HepG2 (cell line): ENCODE results near the gene CTRB2. TPM values are rescaled to one million over a fixed set of nuclear protein-coding genes. Genes with fewer than 3 reads are reported as not detected.

Experiments
- BHLHE40 ChIP-seq: IDR thresholded peaks from 2 replicates; pipeline ENCODE4 v1.6.1; 2011; ENCODE audit warnings: low read length, improper control_type of control experiment
- FOXO1 ChIP-seq: sonication (generic); formaldehyde crosslinking; IDR thresholded peaks from 2 replicates; pipeline ENCODE4 v1.4.0; 2020; ENCODE audit warnings: missing genetic modification reagents
- HIVEP1 ChIP-seq: sonication (generic); formaldehyde crosslinking; IDR thresholded peaks from 2 replicates; pipeline ENCODE4 v1.4.0; 2020; ENCODE audit warnings: mild to moderate bottlenecking, missing genetic modification reagents
- HMGXB3 ChIP-seq: sonication (generic); formaldehyde crosslinking; IDR thresholded peaks from 2 replicates; pipeline ENCODE4 v1.4.0; 2020; ENCODE audit warnings: missing genetic modification reagents, borderline replicate concordance
- JUNB ChIP-seq: sonication (generic); formaldehyde crosslinking; IDR thresholded peaks from 2 replicates; pipeline ENCODE4 v1.8.0; 2022; ENCODE audit warnings: missing genetic modification reagents, mild to moderate bottlenecking, borderline replicate concordance
- MTA1 ChIP-seq: sonication (generic); formaldehyde crosslinking; IDR thresholded peaks from 2 replicates; pipeline ENCODE4 v1.4.0; 2020; ENCODE audit warnings: missing genetic modification reagents, mild to moderate bottlenecking, borderline replicate concordance
- NFE2L1 ChIP-seq: sonication (generic); formaldehyde crosslinking; IDR thresholded peaks from 2 replicates; pipeline ENCODE4 v1.4.0; 2020; ENCODE audit warnings: missing genetic modification reagents, mild to moderate bottlenecking, borderline replicate concordance
- RARG ChIP-seq: sonication (generic); formaldehyde crosslinking; IDR thresholded peaks from 2 replicates; pipeline ENCODE4 v1.4.0; 2020; ENCODE audit warnings: low read depth, mild to moderate bottlenecking, missing genetic modification reagents
- SAFB2 ChIP-seq: sonication (generic); formaldehyde crosslinking; IDR thresholded peaks from 2 replicates; pipeline ENCODE4 v1.5.1; 2020; ENCODE audit warnings: missing genetic modification reagents, low read depth, mild to moderate bottlenecking, borderline replicate concordance
- TCF12 ChIP-seq, 2 experiments: fragments of 450-650 bp in 1 of 2; sonication (generic) in 1 of 2; formaldehyde crosslinking in 1 of 2; IDR thresholded peaks; 2 replicates each; pipeline versions ENCODE4 v1.6.1 to v1.8.0; 2017 to 2022; ENCODE audit warnings: antibody characterized with exemption in 1 of 2, mild to moderate bottlenecking in 1 of 2, missing genetic modification reagents in 1 of 2, moderate library complexity in 1 of 2
- TEAD2 ChIP-seq: sonication (generic); formaldehyde crosslinking; IDR thresholded peaks from 2 replicates; pipeline ENCODE4 v1.9.0; 2021; ENCODE audit warnings: missing genetic modification reagents
- ZBTB37 ChIP-seq: sonication (generic); formaldehyde crosslinking; IDR thresholded peaks from 2 replicates; pipeline ENCODE4 v1.4.0; 2020; ENCODE audit warnings: mild to moderate bottlenecking, missing genetic modification reagents
- ZBTB49 ChIP-seq: sonication (generic); formaldehyde crosslinking; IDR thresholded peaks from 2 replicates; pipeline ENCODE4 v1.4.0; 2020; ENCODE audit warnings: missing genetic modification reagents, borderline replicate concordance
- ZFP36 ChIP-seq: fragments of 150-350 bp; IDR thresholded peaks from 2 replicates; pipeline ENCODE4 v1.6.1; 2018; ENCODE audit warnings: borderline replicate concordance, low read length, low read depth; ENCODE audit not compliant: partially characterized antibody
- ZNF260 ChIP-seq: sonication (generic); formaldehyde crosslinking; IDR thresholded peaks from 2 replicates; pipeline ENCODE4 v1.4.0; 2020; ENCODE audit warnings: missing genetic modification reagents, low read depth, mild to moderate bottlenecking, borderline replicate concordance
- ZNF644 ChIP-seq: IDR thresholded peaks from 2 replicates; pipeline ENCODE4 v1.6.1; 2016; ENCODE audit warnings: low read depth
- ZNF773 ChIP-seq: sonication (generic); formaldehyde crosslinking; IDR thresholded peaks from 2 replicates; pipeline ENCODE4 v1.4.0; 2020; ENCODE audit warnings: missing genetic modification reagents, borderline replicate concordance
- ZNF784 ChIP-seq: sonication (generic); formaldehyde crosslinking; IDR thresholded peaks from 2 replicates; pipeline ENCODE4 v1.5.1; 2020; ENCODE audit warnings: missing genetic modification reagents, mild to moderate bottlenecking, borderline replicate concordance
- ZSCAN22 ChIP-seq: sonication (generic); formaldehyde crosslinking; IDR thresholded peaks from 2 replicates; pipeline ENCODE4 v1.4.0; 2020; ENCODE audit warnings: mild to moderate bottlenecking, missing genetic modification reagents
- polyA plus RNA-seq, 8 experiments: library from polyadenylated mRNA; depleted of rRNA in 3 of 8; stranded (reverse) in 7 of 8; unstranded in 1 of 8; fragments of >200 nt; fragmentation: Illumina TruSeq in 4 of 8; extraction: Trizol in 4 of 8; gene quantifications; 2 replicates each; pipeline versions ENCODE4 v1.2.1 to v1.2.3, GENCODE V29; 2011 to 2016; ENCODE audit warnings: low read depth in 4 of 8, missing spikeins in 1 of 8, mixed read lengths in 1 of 8; ENCODE audit not compliant: insufficient read depth in 1 of 8
- total RNA-seq, 5 experiments: library from RNA; depleted of rRNA; stranded (reverse); fragments of >200 nt; fragmentation: Illumina TruSeq; extraction: Trizol; gene quantifications; 2 replicates each; pipeline ENCODE4 v1.2.3, GENCODE V29; 2016; ENCODE audit warnings: low read depth in 1 of 5

Gene CTRB2
- total and polyA plus RNA-seq, 2 of the 13 experiments (the other 11 are each of a cell fraction or from before 2014, with no cell fraction given): 0.13 TPM; not detected in 1

GRCh38 chr16:75250809-75251279 lies 43.9 kb upstream of the CTRB2 start (continued):
- 0 out of 2 replicates have a peak, but pooled peaks have one; percentile 61 for TF ChIP-seq ZSCAN22 (CRISPR knock-in tag)
- peak; percentile 84; the same call in 1 of the 2 replicates for TF ChIP-seq ZNF773
- no peak for TF ChIP-seq ZBTB49 (CRISPR knock-in tag)
- no peak for TF ChIP-seq ZBTB37 (CRISPR knock-in tag)
- TF ChIP-seq MTA1: peak; percentile 39; the same call in 1 of the 2 replicates
- TF ChIP-seq TCF12 (IDR thresholded peaks at IDR 0.05): no peak
- no peak; the same call in 1 of the 2 replicates for TF ChIP-seq TCF12 (CRISPR knock-in tag; IDR thresholded peaks at IDR 0.05)
- TF ChIP-seq HIVEP1 (CRISPR knock-in tag): peak; percentile 87; the same call in 1 of the 2 replicates
- no peak for TF ChIP-seq BHLHE40
- no peak for TF ChIP-seq ZNF644
- TF ChIP-seq JUNB: no peak
- no peak for TF ChIP-seq HMGXB3
- no peak for TF ChIP-seq TEAD2 (CRISPR knock-in tag)
- TF ChIP-seq ZNF784 (CRISPR knock-in tag): peak; percentile 84; the same call in 1 of the 2 replicates
- TF ChIP-seq NFE2L1: no peak
- TF ChIP-seq ZNF260: no peak
- peak; percentile 88 for TF ChIP-seq SAFB2
- peak; percentile 45; the same call in 1 of the 2 replicates for TF ChIP-seq FOXO1 (CRISPR knock-in tag)
- TF ChIP-seq RARG (CRISPR knock-in tag): 0 out of 2 replicates have a peak, but pooled peaks have one; percentile 39
- TF ChIP-seq ZFP36: no peak
